NCI-H146 (cell line): ENCODE results near the gene PDP2.
"Not testable (repeated sequence)": the region's sequence is repeated elsewhere in the genome, so short reads cannot be mapped to it uniquely, and the experiment has no call there.

ENCODE experiments used
- DNase-seq: peaks from one replicate; lab custom pipeline; 2025; lab: John Stamatoyannopoulos, UW

PDP2 gene

DNA sequence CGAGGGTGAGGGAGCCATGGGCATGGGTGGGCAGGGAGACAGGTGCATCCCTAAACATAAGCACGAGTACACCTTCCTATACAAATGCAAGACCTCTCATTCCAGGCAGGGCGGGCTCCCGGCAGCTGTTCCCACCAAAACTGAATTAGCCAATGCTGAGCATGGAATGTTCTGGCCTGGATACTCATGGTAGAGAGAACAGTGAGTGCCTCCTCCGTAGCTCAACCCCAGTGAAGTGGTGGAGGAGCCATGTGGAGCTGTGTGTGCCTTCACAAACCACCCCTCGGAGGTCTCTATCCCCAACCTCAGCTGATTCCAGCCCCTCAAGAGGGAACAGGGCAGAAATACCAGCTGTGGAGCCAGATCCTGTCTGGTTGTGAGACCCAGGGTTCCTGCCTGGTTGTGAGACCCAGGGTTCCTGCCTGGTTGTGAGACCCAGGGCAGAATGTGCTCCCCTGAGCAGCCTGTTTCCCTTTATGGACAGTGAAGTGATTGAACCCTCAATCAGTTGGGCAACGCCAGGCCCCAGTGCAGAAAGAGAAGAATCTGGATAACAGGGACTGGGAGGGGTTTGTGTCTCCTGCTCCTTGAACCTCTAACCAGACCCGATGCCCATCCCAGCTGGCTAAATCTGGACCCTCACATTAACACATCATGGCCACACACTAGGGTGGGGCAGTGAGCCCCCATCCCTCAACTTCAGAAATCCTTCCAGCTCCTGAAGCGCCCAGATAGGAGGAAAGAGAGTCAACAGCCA lies 40.8 kb downstream of the PDP2 start:
- DNase-seq, result no peak

- DNase-seq, result no peak
Observed at GRCh38 chr16:66921729-66922450, 41.6 kb downstream of the PDP2 start.

- DNase-seq, result no peak
Observed at GRCh38 chr16:66923247-66923731, 43.0 kb downstream of the PDP2 start.

- no peak for DNase-seq
Observed at GRCh38 chr16:66923866-66924265, 43.6 kb downstream of the PDP2 start.

DNA sequence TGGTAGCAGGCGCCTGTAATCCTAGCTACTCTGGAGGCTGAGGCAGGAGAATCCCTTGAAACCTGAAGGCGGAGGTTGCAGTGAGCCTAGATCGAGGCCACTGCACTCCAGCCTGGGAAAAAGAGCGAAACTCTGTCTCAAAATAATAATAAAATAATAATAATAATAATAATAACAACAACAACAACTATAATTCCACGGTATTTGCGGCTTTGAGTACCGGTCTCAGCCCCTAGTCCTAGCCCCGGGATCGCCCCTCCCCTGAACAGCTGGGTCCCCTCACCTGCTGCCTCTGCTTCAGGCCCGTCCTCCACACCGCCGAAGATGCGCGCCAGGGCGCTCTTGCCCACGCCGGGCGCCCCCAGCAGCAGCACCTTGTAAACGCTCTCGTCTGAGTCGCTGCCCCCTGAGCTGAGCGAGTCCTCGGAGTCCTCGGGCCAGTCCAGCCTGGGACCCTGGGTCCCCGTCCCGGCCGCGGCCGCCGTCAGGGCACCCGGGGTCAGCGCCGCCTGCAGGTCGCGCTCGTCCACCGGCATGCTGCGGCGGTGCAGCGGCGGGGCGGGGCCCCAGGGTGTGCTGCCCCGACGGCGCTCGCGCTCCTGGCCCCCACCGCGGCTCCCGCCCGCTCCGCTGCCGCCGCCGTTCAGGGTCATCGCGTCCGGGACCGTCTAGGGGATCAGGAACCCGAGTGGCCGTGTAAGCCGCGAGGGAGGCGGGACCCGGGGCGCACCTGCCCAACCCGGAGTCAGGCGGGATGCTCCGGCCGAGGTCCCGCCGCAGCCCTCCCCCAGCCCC lies 44.4 kb downstream of the PDP2 start:
- DNase-seq, result no peak

GRCh38 chr16:66925322-66925840 lies 45.1 kb downstream of the PDP2 start, which contains the start of gene RRAD:
Gene RRAD, minus strand, starts transcription at chr16:66925535. Its CDS starts 356 bp downstream, at chr16:66925179.
- no peak for DNase-seq

- DNase-seq, result no peak
Observed at GRCh38 chr16:66926171-66926947, 46.0 kb downstream of the PDP2 start.

- peak; percentile 9 for DNase-seq
Observed at GRCh38 chr16:66926961-66927436, 46.7 kb downstream of the PDP2 start.

GRCh38 chr16:66927918-66928649 lies 47.8 kb downstream of the PDP2 start:
- DNase-seq, result no peak

DNA sequence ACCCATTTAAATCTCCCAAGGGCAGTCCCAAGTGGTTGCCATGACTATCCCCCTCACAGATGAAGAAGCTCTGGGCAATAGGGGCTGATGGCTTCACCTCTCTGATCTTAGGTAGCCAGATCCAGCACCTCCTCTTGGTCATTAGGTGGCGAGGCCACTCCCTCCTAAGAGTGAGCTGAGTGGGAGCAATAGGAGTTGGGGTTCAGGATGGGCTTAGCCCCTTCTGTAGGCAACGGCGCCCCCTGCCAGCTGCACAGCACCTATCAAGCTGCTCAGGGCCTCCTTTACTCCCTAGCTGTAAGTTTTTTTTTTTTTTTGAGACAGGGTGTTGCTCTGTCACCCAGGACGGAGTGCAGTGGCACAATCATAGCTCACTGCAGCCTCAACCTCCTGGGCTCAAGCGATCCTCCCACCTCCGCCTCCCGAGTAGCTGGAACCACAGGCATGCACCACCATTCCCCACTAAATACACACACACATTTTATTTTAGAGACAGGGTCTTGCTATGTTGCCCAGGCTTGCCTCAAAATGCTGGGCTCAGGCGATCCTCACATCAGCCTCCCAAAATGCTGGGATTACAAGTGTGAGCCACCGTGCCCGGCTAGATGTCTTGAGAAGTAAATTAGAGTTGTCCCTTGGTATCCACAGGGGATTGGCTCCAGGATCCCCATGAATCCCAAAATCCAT lies 48.5 kb downstream of the PDP2 start:
- no peak for DNase-seq

DNA sequence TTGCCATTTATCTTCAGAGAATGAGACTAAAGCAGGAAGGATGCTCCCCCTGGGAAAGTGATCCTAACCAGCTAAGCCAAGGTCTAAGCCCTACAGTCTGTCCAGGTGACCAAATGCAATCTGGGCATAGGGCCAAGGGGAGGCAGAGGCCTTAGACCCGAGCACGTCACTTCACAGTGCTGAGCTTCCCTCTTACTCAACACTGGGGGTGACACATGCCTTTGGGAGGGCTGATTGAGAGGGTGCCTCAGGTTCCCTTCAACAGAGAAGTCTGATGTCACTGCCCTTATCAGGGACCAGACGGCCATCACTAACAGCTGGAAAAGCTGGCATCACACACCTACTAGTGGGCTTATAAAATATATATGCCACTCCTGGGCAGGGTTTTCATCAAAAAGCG lies 49.9 kb downstream of the PDP2 start:
- DNase-seq, result no peak

- DNase-seq, result no peak
Observed at GRCh38 chr16:66931665-66932064, 51.4 kb downstream of the PDP2 start.

DNA sequence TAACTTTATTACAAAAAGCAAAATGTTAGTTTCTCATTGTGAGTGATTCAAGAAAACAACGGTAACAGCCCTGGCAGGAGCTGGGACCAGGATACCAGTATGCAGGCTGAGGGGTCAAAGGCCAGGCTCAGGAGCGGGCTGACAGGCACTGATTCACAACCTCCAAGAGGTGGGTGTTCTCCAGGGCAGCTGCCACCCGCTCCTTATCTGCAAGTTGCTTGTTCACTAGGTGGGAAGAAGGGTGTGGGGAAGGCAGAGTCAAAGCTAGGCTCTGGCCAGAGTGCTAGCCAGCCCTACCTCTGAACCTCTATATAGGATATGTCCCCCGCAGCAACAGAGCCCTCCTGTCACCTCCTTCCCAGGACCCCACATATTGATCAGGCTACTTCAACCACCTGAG lies 51.8 kb downstream of the PDP2 start:
- DNase-seq, result no peak

- DNase-seq, result no peak
Observed at GRCh38 chr16:66933776-66934137, 53.4 kb downstream of the PDP2 start.

GRCh38 chr16:66934138-66934838 lies 54.0 kb downstream of the PDP2 start, which contains the start of gene CIAO2B:
Gene CIAO2B, minus strand, starts transcription at chr16:66934402. Its CDS starts 38 bp downstream, at chr16:66934364.
- peak; percentile 73 for DNase-seq

DNA sequence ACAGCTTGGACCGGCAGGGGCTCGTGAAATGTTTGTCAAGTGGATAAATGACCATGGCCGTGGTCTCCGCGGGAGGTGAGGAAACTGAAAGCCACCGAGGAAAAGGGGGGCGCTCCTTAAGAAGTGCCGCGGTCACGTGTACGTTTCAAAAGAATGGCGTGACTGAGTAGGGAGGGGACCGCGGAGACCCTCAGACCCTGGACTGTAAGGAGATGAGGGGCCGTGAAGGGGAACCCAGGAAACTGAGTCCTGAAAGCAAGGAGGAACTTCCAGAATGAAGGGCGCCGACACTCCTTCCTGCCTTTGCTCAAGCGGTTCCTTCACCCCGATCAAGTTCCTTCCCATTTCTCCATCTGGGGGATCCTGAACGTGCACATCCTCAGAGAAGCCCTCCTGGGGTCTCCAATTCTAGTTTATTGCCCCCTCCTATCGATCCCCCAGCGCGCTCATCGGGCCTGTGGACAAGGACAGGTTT lies 54.6 kb downstream of the PDP2 start:
- not testable (repeated sequence) for DNase-seq

- DNase-seq, result no peak
Observed at GRCh38 chr16:66935314-66936011, 55.1 kb downstream of the PDP2 start, which contains the start of gene CES2. Gene CES2, plus strand, starts transcription at chr16:66935516. Its CDS starts 120 bp downstream, at chr16:66935636.

- DNase-seq, result no peak
Observed at GRCh38 chr16:66936462-66936861, 56.1 kb downstream of the PDP2 start.
